Activated CD4-positive, alpha-beta memory T cell treated with anti-CD3 and anti-CD28 coated beads for 36 hours (primary cell): ENCODE measurements around the gene ZNF280D. TPM values are rescaled to one million over a fixed set of nuclear protein-coding genes. Genes with fewer than 3 reads are reported as not detected.

Experiments
- CTCF ChIA-PET: fragments of 350-600 bp; sonication (Branson Sonifier 250); formaldehyde crosslinking; loops from one replicate; lab custom pipeline; 2021; ENCODE audit warnings: antibody characterized with exemption, inconsistent platforms; lab: Charles Lee
- POLR2A ChIA-PET: fragments of 350-600 bp; sonication (Branson Sonifier 250); formaldehyde crosslinking; loops from one replicate; lab custom pipeline; 2021; ENCODE audit warnings: antibody characterized with exemption; lab: Charles Lee
- DNase-seq: peaks from one replicate; pipeline ENCODE4 v3.0.0-alpha.2; 2020
- H3K27ac Mint-ChIP-seq: one replicate; pipeline ENCODE4 v1.8.0; 2021; ENCODE audit warnings: mixed read lengths
- H3K27me3 Mint-ChIP-seq: one replicate; pipeline ENCODE4 v1.8.0; 2021; ENCODE audit warnings: mixed read lengths
- H3K36me3 Mint-ChIP-seq: one replicate; pipeline ENCODE4 v1.8.0; 2021; ENCODE audit warnings: mixed read lengths
- H3K4me1 Mint-ChIP-seq: one replicate; pipeline ENCODE4 v1.8.0; 2021; ENCODE audit warnings: low read depth, mixed read lengths
- H3K4me3 Mint-ChIP-seq: one replicate; pipeline ENCODE4 v1.8.0; 2021; ENCODE audit warnings: mild to moderate bottlenecking, mixed read lengths
- H3K9me3 Mint-ChIP-seq: one replicate; pipeline ENCODE4 v1.8.0; 2021; ENCODE audit warnings: mixed read lengths
- intact Hi-C: fragments of 100-400 bp; cut with micrococcal nuclease; formaldehyde crosslinking; loops from one replicate; pipeline ENCODE4 v1.15.1; 2023
- total RNA-seq, 2 experiments: library from RNA; stranded (reverse); gene quantifications; one replicate each; pipeline ENCODE4 v1.2.3, GENCODE V29; 2021

Gene ZNF280D
- total RNA-seq, 2 experiments from 2014 or later = 18.0 to 19.3 TPM

DNA sequence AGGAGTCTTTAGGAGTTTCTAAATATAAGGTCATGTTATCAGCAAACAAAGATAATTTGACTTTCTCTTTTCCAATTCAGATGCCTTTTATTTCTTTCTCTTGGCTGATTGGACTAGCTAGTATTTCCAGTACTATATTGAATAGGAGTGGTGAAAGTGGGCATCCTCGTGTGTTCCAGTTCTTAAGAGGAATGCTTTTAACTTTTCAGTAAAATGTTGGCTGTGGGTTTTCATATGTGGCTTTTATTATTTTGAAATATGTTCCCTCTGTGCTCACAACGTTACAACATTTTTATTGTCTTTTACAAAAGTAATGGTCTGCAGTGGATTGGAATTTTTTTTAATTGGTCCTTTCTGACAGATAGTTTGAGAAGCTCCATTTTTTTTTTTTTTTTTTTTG is 8.2 kb upstream of the ZNF280D start:
- no peak overlapping the region for H3K4me3 Mint-ChIP-seq
- no peak overlapping the region for H3K27ac Mint-ChIP-seq
- POLR2A ChIA-PET = no interaction called here
- H3K4me1 Mint-ChIP-seq = no peaks in the 10 kb centered on the region
- intact Hi-C loops = no loop called here
- no peaks in the 10 kb centered on the region for H3K9me3 Mint-ChIP-seq
- CTCF ChIA-PET = interaction anchor here (1.2 to 1.9 kb wide), 3 partner anchors 28 to 245 kb away, joined by 4 to 7 read pairs (median 4); no protein-coding TSS in a partner anchor
- no peak for DNase-seq
- H3K36me3 Mint-ChIP-seq = no peaks in the 10 kb centered on the region
- H3K27me3 Mint-ChIP-seq = peaks cover 4% of the 10 kb centered on the region

DNA sequence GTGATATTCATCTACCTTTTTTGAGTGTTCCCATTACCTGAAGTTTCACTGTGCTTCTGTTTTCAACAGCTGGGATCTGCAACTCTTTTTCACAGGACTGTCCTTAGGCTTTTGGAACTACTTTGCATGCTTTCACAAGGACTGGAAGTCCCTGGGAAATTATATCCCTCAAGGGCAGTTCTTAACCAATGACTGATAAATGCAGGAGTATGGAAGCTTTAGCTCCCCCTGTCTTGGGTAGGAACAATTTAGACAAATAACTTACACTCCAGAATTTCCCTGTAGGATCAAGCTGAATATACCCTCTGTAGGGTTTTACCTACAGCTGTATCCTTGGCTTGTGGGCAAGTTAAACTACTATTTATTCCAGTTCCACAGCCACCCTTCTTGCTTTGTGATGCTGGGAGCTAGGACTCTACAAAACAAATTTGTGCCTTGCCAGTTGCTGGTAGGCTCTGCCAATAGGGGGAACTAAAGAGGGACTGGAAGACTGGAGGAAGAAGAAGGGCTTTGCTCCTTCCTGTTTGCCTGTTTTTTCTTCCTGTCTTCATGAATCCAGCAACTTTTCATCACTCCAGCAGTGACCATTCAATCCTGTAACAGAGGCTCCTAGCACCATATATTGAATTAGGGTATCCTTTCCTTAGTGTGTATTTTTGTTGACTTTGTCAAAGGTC is 6.8 kb upstream of the ZNF280D start:
- Mint-ChIP-seq H3K27ac (no peak overlapping the region), H3K9me3 (no peaks in the 10 kb centered on the region)

DNA sequence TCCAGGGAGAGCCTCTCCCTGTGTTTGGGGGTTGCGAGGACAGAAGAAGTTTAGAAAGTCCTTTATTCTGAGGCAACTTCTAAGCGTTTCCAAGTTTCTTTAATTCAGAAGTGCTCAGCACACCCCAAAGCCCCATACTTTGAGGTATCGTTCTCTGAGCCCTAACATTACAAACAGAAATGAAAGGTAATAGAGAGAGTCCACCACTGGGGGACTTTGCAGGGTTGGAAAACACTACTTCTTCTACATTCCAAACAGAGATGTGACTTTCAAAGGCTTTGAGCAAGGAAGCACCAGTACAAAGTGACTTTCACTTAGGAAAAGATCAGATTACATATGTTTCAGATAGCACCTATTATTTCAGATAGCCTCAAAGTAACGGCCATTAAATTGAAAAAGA is 6.2 kb upstream of the ZNF280D start:
- CTCF ChIA-PET = interaction anchor here (1.0 to 1.4 kb wide), 4 partner anchors 11 to 28 kb away, joined by 3 to 4 read pairs (median 4); no protein-coding TSS in a partner anchor
- Mint-ChIP-seq H3K27me3 (peaks cover 4% of the 10 kb centered on the region), H3K36me3 (no peaks in the 10 kb centered on the region)

More for the DNA sequence above, 6.8 kb upstream of the ZNF280D start:
- Mint-ChIP-seq H3K27me3 (peaks cover 4% of the 10 kb centered on the region), H3K4me3 (no peak overlapping the region), H3K36me3 (no peaks in the 10 kb centered on the region), H3K4me1 (no peaks in the 10 kb centered on the region)
- POLR2A ChIA-PET = no interaction called here
- CTCF ChIA-PET = interaction anchor here (1.0 to 1.9 kb wide), 7 partner anchors 11 to 243 kb away, joined by 3 to 7 read pairs (median 4); no protein-coding TSS in a partner anchor
- intact Hi-C loops = loop anchor here (10.0 kb wide), 1 partner anchor 495 kb away; the partner anchor contains the start of gene RFX7
- no peak for DNase-seq

DNA sequence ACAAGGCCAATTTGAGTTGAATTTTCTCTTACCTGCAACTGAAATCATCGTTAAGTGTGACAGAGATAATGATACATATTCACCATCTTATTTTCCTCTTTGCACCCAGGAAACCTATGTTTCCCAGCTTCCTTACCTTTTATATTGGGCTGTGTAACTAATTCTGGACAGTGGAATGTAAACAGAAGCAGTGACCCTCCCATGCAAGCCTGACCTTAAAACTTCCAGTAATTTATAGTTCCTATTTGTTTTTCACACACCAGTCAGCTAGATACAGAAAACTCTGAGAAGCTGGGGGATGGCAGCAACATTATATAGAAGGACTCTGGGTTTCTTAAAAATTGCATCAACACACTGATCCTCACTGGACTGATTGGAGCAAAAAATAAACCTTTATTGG is 4.5 kb upstream of the ZNF280D start:
- Mint-ChIP-seq H3K4me1 (no peaks in the 10 kb centered on the region), H3K4me3 (no peak overlapping the region), H3K27ac (no peak overlapping the region), H3K9me3 (no peaks in the 10 kb centered on the region), H3K27me3 (no peaks in the 10 kb centered on the region), H3K36me3 (no peaks in the 10 kb centered on the region)
- intact Hi-C loops = loop anchor here (10.0 kb wide), 1 partner anchor 493 kb away; the partner anchor contains the start of gene RFX7
- ChIA-PET CTCF (interaction anchor here (0.7 to 1.4 kb wide), 3 partner anchors 43 to 568 kb away, joined by 3 to 4 read pairs (median 4); no protein-coding TSS in a partner anchor), POLR2A (no interaction called here)
- DNase-seq = no peak

More for the DNA sequence above, 6.2 kb upstream of the ZNF280D start:
- H3K4me1 Mint-ChIP-seq = no peaks in the 10 kb centered on the region
- H3K27ac Mint-ChIP-seq = no peak overlapping the region
- POLR2A ChIA-PET = no interaction called here
- no peak for DNase-seq
- no peak overlapping the region for H3K4me3 Mint-ChIP-seq
- H3K9me3 Mint-ChIP-seq = no peaks in the 10 kb centered on the region
- intact Hi-C loops = loop anchor here (10.0 kb wide), 1 partner anchor 495 kb away; the partner anchor contains the start of gene RFX7

DNA sequence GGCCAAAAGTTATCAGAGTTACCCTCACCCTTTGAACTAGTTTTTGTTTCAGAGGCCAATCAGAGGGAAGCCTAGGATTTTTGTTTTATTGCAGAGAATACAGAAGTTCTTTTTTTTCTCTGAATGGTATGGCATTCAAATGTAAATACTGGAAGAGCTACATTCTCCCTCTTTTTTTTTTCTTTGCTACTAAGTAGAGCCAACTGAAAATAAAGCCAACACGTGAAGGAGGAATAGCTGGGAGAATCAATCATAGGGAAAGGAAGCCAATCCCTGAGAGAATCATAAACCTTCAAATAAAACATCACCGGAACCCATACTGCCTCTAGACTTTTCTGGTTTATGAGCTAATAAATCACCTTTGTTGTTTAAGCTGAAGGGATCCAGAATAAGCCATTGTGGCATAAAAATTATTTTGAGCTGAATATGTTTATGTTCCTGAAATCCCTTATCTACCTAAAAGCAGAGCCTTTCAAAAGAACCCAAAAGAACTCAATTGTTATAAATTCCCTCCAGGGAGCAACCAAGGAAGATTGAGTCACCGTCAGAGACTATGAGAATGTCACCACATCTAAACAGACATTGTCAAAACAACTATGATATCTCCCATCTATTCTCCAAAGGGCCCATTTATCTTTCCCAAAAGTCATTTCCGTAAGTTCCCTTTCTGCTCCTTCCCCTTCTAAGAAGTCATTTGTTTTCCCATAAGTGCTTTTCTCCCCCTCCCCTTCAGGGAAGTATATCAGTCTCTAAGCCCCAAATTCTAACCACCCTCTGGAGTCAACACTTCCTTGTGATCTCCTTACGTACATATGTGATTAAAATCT is 3.8 kb upstream of the ZNF280D start:
- peaks cover 1% of the 10 kb centered on the region for H3K4me1 Mint-ChIP-seq
- POLR2A ChIA-PET = interaction anchor here (1.1 kb wide), 1 partner anchor 28 kb away, joined by 3 read pairs; no protein-coding TSS in a partner anchor
- H3K36me3 Mint-ChIP-seq = peaks cover 1% of the 10 kb centered on the region
- no peak for DNase-seq
- no peak overlapping the region for H3K4me3 Mint-ChIP-seq
- no peaks in the 10 kb centered on the region for H3K27me3 Mint-ChIP-seq
- CTCF ChIA-PET = interaction anchor here (0.9 to 1.4 kb wide), 3 partner anchors 57 to 569 kb away, joined by 3 to 4 read pairs (median 3); no protein-coding TSS in a partner anchor
- intact Hi-C loops = loop anchor here (10.0 kb wide), 1 partner anchor 492 kb away; the partner anchor contains the start of gene RFX7
- no peak overlapping the region for H3K27ac Mint-ChIP-seq
- no peaks in the 10 kb centered on the region for H3K9me3 Mint-ChIP-seq

DNA sequence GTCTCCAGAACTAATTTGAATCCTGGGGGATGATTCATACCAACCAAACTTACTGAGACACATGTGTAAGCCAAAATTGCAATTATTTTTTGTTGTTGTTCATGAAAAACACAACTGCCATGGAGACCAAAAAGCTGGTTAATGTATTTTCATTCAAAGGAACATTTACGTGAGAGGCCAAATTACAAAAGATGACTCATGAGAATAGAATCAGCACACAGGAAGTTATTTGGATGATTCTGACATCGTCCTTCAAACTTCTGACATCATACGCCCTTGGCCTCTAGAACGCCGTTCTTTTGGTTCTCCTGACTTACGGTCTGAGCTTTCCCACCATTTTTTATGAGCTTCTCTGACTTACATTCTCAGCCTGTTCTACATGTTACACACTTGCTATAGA is 3.0 kb upstream of the ZNF280D start:
- Mint-ChIP-seq H3K4me3 (no peak overlapping the region), H3K27me3 (no peaks in the 10 kb centered on the region), H3K9me3 (no peaks in the 10 kb centered on the region), H3K27ac (no peak overlapping the region), H3K36me3 (peaks cover 1% of the 10 kb centered on the region), H3K4me1 (peaks cover 9% of the 10 kb centered on the region)
- no peak for DNase-seq
- CTCF ChIA-PET = interaction anchor here (1.1 kb wide), 1 partner anchor 570 kb away, joined by 3 read pairs; no protein-coding TSS in a partner anchor
- POLR2A ChIA-PET = interaction anchor here (1.1 kb wide), 1 partner anchor 28 kb away, joined by 3 read pairs; no protein-coding TSS in a partner anchor
- intact Hi-C loops = loop anchor here (10.0 kb wide), 1 partner anchor 492 kb away; the partner anchor contains the start of gene RFX7

DNA sequence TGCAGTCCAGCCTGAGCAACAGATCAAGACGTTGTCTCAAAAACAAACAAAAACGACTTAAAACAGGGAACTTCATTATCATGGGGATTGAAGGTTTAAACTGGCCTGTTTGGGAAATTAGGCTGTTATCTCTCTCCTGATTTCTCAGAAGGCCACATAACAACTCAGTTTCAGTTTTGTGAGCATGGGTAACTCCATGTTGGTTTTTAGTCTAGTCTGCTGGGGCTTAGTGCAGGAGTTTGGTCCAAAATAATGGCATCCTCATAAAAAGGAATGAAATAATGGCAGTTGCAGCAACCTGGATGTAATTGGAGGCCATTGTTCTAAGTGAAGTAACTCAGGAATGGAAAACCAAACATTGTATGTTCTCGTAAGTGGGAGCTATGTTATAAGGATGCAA is 2.3 kb upstream of the ZNF280D start:
- Mint-ChIP-seq H3K9me3 (no peaks in the 10 kb centered on the region), H3K27ac (no peak overlapping the region), H3K36me3 (peaks cover 7% of the 10 kb centered on the region), H3K27me3 (no peaks in the 10 kb centered on the region), H3K4me1 (peaks cover 16% of the 10 kb centered on the region), H3K4me3 (no peak overlapping the region)
- intact Hi-C loops = loop anchor here (10.0 kb wide), 1 partner anchor 491 kb away; the partner anchor contains the start of gene RFX7
- ChIA-PET CTCF (interaction anchor here (1.1 kb wide), 1 partner anchor 571 kb away, joined by 3 read pairs; no protein-coding TSS in a partner anchor), POLR2A (interaction anchor here (1.1 kb wide), 1 partner anchor 29 kb away, joined by 3 read pairs; no protein-coding TSS in a partner anchor)
- DNase-seq = no peak

DNA sequence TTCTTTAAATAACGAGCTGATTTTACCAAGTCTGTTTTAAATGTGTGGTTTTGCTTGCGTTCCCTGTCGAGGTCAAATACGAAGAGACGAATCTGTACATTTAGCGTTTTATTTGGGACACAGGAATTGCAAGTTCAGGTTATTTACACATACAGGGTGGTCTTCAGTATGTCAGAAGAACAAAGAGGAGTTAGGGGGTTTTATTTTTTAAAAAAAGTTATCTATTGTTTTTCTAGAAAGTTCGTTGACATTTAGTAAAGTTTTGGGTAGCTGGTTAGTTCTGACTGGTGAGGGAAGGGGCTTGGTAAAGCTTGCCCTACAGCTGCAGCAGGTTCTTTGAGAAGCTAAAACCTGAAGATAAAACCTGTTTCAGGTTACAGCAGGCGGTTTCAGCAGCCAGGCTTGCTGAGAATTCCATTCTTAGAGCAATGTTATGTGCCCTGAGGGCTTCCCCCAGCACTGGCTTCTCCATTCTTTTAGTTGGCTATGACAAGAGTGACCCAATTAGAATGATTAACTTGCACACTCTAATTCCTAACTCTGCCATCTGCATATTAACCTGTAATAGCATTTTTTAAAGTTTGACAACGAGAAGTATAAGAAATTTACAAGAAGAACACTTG is 815 bp upstream of the ZNF280D start:
- Mint-ChIP-seq H3K4me1 (peaks cover 24% of the 10 kb centered on the region), H3K27ac (no peak overlapping the region), H3K9me3 (no peaks in the 10 kb centered on the region), H3K27me3 (no peaks in the 10 kb centered on the region), H3K4me3 (peak overlapping the region; percentile 36), H3K36me3 (peaks cover 12% of the 10 kb centered on the region)
- intact Hi-C loops = loop anchor here (5.0 to 10.0 kb wide), 2 partner anchors 53 to 489 kb away; partner anchors contain the start of gene RFX7
- DNase-seq = no peak
- CTCF ChIA-PET = interaction anchor here (1.4 to 1.7 kb wide), 2 partner anchors 12 to 52 kb away, joined by 4 to 5 read pairs; no protein-coding TSS in a partner anchor
- POLR2A ChIA-PET = interaction anchor here (0.9 to 1.7 kb wide), 4 partner anchors 53 to 488 kb away, joined by 3 to 9 read pairs (median 4); partner anchors contain the start of gene TCF12

DNA sequence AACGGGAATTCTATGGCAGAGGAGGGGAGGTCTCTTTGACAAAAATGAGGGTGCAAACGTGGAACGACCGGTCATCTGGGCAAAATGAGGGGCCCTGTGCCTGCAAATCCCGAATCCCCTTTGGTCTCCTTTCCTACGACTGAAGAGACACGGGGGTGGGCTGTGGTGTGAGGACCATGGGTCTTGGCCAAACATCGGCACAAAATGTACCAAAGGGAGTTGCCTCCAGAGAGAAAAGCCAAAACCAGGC is 498 bp downstream of the ZNF280D start:
- Mint-ChIP-seq H3K9me3 (no peaks in the 10 kb centered on the region), H3K4me3 (peak overlapping the region; percentile 93), H3K27ac (peak overlapping the region; percentile 93), H3K4me1 (peaks cover 32% of the 10 kb centered on the region), H3K27me3 (no peaks in the 10 kb centered on the region), H3K36me3 (peaks cover 19% of the 10 kb centered on the region)
- no peak for DNase-seq
- intact Hi-C loops = loop anchor here (2.0 to 10.0 kb wide), 5 partner anchors 34 to 488 kb away; partner anchors contain the start of genes RFX7 and TCF12
- ChIA-PET POLR2A (interaction anchor here (1.7 kb wide), 1 partner anchor 186 kb away, joined by 9 read pairs; the partner anchor contains the start of gene TCF12), CTCF (interaction anchor here (1.7 kb wide), 1 partner anchor 53 kb away, joined by 5 read pairs; no protein-coding TSS in a partner anchor)

DNA sequence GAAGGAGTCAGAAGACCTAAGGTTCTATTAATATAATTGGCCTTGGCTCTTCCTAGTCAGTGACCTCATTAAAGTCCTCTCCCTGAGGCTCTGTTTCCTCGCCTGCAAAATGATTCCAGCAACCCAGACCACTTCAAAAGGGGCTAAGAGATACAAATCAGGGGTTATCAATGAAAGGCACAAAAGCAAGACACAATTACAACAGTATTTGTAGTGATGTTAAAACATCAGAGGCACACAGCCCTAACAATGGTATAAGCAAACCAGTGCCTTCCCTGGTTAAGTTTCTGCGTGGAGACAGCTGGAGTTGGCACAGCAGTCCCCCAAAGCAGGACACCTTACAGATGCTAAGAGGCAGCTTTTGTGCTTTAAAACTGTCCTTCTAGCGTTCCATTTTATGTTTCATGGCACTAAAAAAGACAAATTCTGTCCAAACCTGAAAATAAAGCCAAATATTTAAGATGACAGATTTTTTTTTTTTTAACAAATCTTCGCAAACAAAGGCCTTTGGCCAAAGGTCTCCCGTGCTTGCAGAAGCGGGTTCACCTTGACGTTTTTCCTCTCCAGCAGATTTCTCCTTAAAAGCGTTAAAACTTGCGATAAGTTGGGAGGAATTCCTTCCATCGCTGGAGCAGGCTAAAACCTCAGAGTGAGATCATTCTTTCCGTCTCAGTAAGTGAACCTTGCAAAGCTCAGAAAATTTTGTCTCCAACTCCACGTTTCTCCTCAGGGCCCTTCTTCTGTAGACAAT is 999 bp downstream of the ZNF280D start:
- ChIA-PET POLR2A (interaction anchor here (0.6 to 1.7 kb wide), 3 partner anchors 8 to 186 kb away, joined by 4 to 9 read pairs (median 6); partner anchors contain the start of gene TCF12), CTCF (interaction anchor here (1.7 kb wide), 1 partner anchor 54 kb away, joined by 5 read pairs; no protein-coding TSS in a partner anchor)
- no peaks in the 10 kb centered on the region for H3K9me3 Mint-ChIP-seq
- H3K27ac Mint-ChIP-seq = peak overlapping the region; percentile 93
- peaks cover 34% of the 10 kb centered on the region for H3K4me1 Mint-ChIP-seq
- H3K27me3 Mint-ChIP-seq = no peaks in the 10 kb centered on the region
- no peak for DNase-seq
- H3K36me3 Mint-ChIP-seq = peaks cover 22% of the 10 kb centered on the region
- peak overlapping the region; percentile 93 for H3K4me3 Mint-ChIP-seq
- intact Hi-C loops = loop anchor here (2.0 to 10.0 kb wide), 5 partner anchors 34 to 488 kb away; partner anchors contain the start of genes RFX7 and TCF12
